GM12864 (cell line): ENCODE results near the gene ENPEP.

Experiments
- DNase-seq: peaks from one replicate; pipeline ENCODE4 v3.0.0-alpha.2; 2011; ENCODE audit warnings: low read depth
- H3K4me3 ChIP-seq: 2 replicates; pipeline ENCODE4 v1.5.1; 2011; ENCODE audit warnings: mild to moderate bottlenecking, low read depth, low read length, control low read depth
- TF ChIP-seq, protein P1 (sequence below): IDR thresholded peaks from 2 replicates; pipeline ENCODE4 v1.5.1; 2011; ENCODE audit warnings: low read depth, mild to moderate bottlenecking, moderate library complexity, low read length, control low read depth, inconsistent platforms; ENCODE audit errors: missing control alignments

The ENPEP gene

DNA sequence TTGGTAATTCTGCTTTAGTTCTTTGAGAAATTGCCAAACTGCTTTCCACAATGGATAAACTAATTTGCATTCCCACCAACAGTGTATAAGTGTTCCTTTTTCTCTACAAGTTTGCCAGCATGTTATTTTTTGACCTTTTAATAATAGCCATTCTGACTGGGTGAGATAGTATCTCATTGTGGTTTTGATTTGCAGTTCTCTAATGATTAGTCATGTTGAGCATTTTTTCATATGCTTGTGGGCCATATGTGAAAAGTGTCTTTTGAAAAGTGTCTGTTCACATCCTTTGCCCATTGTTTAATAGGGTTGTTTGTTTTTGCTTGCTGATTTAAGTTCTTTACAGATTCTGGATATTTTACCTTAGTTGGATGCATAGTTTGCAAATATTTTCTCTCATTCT, 25.9 kb downstream of the ENPEP start:
- TF ChIP-seq, protein P1, sequence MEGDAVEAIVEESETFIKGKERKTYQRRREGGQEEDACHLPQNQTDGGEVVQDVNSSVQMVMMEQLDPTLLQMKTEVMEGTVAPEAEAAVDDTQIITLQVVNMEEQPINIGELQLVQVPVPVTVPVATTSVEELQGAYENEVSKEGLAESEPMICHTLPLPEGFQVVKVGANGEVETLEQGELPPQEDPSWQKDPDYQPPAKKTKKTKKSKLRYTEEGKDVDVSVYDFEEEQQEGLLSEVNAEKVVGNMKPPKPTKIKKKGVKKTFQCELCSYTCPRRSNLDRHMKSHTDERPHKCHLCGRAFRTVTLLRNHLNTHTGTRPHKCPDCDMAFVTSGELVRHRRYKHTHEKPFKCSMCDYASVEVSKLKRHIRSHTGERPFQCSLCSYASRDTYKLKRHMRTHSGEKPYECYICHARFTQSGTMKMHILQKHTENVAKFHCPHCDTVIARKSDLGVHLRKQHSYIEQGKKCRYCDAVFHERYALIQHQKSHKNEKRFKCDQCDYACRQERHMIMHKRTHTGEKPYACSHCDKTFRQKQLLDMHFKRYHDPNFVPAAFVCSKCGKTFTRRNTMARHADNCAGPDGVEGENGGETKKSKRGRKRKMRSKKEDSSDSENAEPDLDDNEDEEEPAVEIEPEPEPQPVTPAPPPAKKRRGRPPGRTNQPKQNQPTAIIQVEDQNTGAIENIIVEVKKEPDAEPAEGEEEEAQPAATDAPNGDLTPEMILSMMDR = no peak
- H3K4me3 ChIP-seq = no peak overlapping the region
- DNase-seq = no peak

DNA sequence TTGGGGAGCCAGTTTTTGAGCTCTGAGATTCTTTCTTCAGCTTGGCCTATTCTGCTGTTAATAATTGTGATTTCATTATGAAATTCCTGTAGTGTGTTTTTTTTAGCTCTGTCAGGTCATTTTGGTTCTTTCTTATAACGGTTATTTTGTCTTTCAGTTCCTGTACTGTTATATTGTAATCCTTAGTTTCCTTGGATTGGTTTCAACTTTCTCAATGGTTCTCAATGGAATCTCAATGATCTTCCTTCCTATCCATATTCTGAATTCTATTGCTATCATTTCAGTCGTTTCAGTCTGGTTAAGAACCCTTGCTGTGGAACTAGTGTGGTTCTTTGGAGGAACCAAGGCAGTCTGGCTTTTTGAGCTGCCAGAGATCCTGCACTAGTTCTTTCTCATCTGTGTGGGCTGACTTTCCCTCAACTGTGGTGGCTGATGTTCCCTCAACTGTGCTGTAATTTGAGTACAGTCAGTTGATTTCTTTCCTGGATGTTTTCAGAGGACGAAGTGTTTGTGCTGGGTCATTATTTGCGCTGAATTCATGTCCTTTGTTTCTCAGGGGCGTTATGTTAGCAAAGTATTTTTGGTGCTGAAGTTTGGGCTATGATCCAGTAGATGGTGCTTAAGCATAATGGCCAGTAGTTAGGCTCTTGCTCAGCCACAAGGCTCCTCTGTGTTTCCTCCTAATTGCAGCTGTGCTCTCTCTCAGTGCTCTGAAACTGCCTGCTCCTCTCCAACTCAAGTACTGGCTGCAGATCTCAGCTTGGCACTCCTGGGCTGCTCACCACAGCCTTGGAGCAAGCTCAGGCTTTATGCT, 27.5 kb downstream of the ENPEP start:
- TF ChIP-seq, protein P1 = no peak
- no peak for DNase-seq
- no peak overlapping the region for H3K4me3 ChIP-seq

DNA sequence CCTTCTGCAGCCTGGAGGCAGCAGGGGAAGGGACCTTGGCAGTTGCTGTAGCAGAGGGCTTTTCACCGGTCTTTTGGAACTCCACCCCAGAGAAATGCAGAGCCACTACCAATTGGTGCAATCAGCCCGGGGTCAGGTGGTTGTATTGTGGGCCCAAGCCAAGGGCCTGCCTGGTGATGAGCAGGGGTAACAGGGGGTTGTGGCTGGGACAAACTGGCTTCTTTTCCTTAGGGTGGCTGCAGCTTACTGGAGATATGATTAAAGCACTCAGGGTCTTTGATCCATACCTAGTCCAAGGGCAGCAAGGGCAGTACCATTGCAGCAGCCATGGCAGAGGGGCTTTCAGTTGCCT, 28.1 kb downstream of the ENPEP start:
- TF ChIP-seq, protein P1 = no peak
- H3K4me3 ChIP-seq = no peak overlapping the region
- no peak for DNase-seq

DNA sequence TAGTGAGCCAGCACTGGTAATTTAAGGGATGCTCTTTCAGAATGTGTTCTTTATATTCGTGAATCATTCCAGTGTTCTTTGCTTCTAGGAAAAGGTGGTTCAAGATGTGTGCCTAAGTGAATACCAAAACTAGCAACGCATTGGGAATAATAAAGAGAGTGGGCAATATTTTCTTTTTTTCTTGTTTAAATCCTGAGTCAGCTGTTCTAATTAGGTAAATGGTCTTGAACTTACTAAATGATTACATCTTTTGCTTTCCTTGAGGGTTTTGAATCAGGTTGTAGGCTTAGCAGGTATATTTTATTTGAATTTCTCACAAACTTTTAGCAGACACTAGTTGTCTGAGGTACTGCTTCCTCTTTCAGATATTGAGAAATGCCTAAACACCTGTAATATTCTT, 29.5 kb downstream of the ENPEP start:
- H3K4me3 ChIP-seq = no peak overlapping the region
- DNase-seq = no peak
- TF ChIP-seq, protein P1 = no peak

DNA sequence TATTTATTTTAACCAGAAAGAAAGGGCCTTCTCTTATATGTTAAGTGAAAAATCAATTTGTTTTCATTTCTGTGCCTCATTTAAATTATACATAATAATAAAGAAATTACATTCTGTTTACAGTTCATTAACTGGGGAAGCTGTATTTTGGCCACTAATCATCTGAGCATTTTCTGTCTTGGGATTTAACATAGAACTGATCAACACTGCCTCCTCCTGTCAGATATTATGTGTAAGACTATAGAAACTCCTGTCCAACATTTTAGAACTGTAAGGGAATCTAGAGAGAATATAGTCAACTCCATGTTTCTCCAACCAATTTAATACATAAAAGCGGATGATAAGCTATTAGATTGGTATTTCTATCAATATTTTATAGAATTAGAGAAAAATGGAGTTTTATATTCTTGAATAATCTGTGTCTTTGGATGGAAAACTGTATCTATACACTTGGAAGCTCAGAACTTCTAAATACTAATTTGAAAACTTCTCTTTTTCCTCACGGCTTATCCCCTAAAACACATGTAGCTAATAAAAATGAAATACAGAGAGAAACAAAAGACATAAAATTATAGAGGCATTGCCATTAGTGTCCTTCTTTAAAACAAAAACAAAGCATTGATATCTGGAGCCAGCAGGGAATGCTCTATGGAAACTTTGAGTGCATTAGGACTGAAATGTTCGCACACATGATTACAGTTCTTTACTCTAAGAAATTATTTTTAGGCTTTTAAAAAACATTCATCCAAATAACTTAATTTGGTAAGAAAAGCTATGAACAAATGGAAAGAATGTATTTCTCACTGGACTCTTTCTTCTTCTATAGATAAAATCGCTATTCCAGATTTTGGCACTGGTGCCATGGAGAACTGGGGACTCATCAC, 33.1 kb downstream of the ENPEP start:
- TF ChIP-seq, protein P1 = peak; percentile 25
- H3K4me3 ChIP-seq = no peak overlapping the region
- DNase-seq = no peak

DNA sequence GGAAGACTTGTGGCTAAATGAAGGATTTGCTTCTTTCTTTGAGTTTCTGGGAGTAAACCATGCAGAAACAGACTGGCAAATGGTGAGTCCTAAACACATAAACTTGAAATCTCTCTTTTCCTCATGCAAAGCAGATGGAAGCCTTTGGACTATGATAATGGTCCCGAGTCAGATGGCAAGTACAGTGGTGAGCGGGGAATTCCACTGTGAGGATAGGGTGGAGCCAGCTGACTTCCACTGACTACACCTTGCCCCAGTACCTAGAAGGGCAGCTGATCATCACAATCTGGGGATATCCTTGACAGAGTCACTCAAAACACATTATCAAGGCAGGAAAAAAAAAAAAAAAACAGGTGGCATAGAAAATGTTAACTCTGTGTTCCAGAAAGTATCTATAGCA, 34.3 kb downstream of the ENPEP start:
- no peak for DNase-seq
- TF ChIP-seq, protein P1 = no peak
- no peak overlapping the region for H3K4me3 ChIP-seq
